ENCODE data around the gene CRYBG3. TPM values are rescaled to one million over a fixed set of nuclear protein-coding genes. Genes with fewer than 3 reads are reported as not detected.

Gene CRYBG3
- total and polyA plus RNA-seq, 2 of the 13 experiments (the other 11 are each of a cell fraction or from before 2014, with no cell fraction given) = 3.8 to 15.9 TPM

GRCh38 chr3:97901313-97902248 is 79.8 kb downstream of the CRYBG3 start (continued):
- no peak for TF ChIP-seq STAT5B (CRISPR knock-in tag; IDR thresholded peaks at IDR 0.05)
- no peak for TF ChIP-seq HDAC1 (CRISPR knock-in tag; IDR thresholded peaks at IDR 0.05)
- TF ChIP-seq MXD3 (CRISPR knock-in tag; IDR thresholded peaks at IDR 0.05) = no peak
- TF ChIP-seq SNAPC4 (CRISPR knock-in tag; IDR thresholded peaks at IDR 0.05) = no peak
- TF ChIP-seq ZNF276 (CRISPR knock-in tag; IDR thresholded peaks at IDR 0.05; ENCODE audit: low read depth) = no peak
- no peak for TF ChIP-seq TMF1 (CRISPR knock-in tag; IDR thresholded peaks at IDR 0.05; ENCODE audit: low read depth)
- TF ChIP-seq MATR3 (CRISPR knock-in tag; IDR thresholded peaks at IDR 0.05) = no peak
- TF ChIP-seq ZNF281 (CRISPR knock-in tag; IDR thresholded peaks at IDR 0.05; ENCODE audit: borderline replicate concordance) = no peak
- no peak for TF ChIP-seq RFX5 (IDR thresholded peaks at IDR 0.05; ENCODE audit: low read depth, low read length)
- no peak for TF ChIP-seq SAFB2 (CRISPR knock-in tag; IDR thresholded peaks at IDR 0.05; ENCODE audit: borderline replicate concordance, low read depth)
- TF ChIP-seq ARID3A (IDR thresholded peaks at IDR 0.05; ENCODE audit: low read depth, low read length) = 0 out of 2 replicates have a peak, but pooled peaks have one; percentile 9
- no peak for TF ChIP-seq ZNF335 (CRISPR knock-in tag; IDR thresholded peaks at IDR 0.05)
- no peak for TF ChIP-seq CC2D1A (CRISPR knock-in tag; IDR thresholded peaks at IDR 0.05)
